Endothelial cell of hepatic sinusoid (primary cell): Measurements from ENCODE around the gene FXYD2.
"Not testable (repeated sequence)": the region's sequence is repeated elsewhere in the genome, so short reads cannot be mapped to it uniquely, and the experiment has no call there.

Experiments used
- in situ Hi-C: cut with HindIII; loops from 2 replicates; pipeline ENCODE4 v1.10.0; 2017; ENCODE audit warnings: low sequenced_read_pairs

The FXYD2 gene

DNA sequence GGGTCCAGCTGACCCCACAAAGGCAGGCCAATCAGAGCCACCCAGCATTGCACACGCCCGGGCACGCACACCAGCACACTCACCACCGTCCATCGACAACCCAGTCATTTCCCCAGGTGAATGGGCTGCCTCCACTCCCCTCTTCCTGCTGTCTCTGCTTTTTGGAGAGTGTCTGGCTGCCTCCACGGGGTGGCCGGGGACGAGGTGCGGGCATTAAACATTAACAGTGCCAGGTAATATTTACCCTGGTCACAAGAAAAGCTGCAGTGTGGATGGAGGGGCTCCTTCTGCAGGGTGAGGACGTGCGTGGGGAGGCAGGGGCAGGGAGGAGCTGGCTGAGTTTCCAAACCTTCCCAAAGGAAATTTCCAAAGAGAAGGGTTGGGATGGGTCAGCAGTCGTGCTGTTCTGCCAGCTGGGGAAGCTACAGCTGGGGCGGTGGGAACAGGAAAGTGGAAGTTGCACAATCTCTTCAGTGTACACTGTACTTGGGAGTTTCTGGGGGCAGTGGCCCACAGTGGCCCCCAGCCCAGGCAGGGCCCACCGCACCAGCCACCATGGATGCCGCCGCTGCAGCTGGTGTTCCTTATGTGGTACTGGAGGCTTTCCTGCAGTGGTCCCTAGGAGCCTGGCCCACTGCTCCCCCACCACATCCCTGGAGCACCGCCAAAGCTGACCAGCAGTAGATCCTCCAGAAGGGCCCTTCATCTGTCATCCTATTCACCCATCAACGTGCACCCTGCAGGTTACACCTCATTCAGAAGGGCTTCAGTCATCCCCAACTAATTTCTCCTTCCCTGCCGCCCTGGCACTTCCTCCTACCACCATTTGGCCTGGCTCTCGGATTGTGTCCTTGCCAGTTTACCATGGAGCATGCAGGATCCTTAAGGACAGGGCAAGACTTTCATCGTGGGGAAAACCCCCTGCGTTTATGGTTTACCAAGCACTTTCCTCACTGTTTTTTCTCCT lies at the start of gene FXYD2:
Gene FXYD2 (minus strand): TSS at position 174 of the 967 bp plus-strand sequence. CDS start 66 bp downstream, at position 108.
- in situ Hi-C loops: no loop called here

DNA sequence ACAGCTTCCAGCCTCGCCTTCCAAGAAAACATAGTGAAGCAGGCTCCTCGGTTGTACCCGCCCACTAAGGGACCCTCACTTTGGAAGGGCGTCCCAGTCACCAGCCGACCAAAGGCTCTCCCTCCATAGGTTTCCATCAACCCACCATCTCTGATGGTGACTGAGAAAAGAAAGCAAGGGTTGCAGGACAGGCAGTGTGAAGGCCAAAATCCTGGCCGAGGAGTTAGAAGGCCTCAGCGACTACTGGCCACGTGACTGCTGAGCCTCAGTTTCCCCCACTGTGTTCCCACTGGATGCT lies 49.2 kb upstream of the FXYD2 start:
- in situ Hi-C loops: no loop called here

DNA sequence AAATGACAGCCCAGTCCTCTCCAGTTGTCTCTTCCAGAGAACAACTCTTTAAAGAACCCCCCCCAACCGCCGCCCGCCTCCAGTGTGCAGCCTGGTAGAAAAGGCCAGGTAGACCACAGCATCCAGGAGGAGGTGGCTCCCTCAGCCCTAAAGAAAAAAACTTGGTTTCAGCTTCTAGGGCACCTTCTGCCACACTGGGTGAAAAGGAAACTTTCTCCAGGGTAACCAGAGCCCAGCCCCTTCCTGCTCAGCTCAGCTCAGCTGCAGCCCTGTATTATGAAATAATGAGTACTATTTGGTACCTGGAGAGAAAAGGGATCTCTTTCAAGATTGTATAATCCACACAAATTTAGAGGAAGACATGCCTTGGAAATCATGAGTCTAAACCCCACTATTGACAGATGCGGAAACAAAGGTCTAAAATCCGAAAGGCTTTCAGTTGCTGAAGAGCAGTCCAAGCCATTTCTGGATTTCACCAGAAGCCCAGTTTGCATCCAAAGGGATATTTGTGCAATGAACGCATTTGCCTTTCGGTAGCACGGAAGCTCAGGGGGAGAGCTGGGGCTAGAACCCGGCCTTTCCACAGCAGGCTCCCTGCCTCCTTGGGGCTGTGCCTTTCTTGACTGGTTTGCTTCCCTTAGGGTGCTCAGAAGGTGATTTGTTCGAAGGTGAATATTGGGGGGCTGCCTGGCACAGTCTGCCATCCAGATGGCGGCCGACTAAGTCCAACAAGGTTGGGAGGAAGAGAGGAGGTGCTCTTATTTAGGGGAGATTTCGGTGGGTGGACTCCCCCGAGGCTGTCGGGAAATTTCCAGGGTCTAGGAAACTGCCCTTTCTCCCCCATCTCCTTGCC lies 48.7 kb upstream of the FXYD2 start:
- in situ Hi-C loops: no loop called here

DNA sequence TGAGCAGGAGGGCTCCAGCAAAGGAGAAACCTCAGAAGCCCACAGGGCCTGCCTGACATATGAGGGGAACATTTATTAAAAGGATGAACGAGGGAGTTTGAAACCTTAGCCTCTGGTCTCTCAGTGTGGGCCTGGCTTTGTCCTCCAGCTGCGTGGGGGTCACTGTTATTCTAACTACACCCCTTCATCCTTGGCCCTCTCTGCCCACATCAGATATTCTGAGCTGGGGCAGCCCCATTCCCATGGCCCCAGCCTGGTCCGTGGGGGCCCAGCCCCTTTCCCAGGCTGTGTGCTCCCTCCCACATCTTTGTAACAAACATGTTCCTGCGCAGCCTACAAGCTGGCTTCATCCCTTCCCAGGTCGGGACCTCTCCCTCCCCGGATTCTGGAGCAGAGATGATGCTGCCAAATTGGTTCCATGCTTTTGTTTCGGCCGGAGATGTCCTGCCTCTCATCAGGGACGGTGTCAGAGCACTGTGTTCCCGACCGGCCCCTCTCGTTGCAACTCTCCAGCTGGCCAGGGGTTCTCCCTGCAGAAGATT lies 47.9 kb upstream of the FXYD2 start:
- in situ Hi-C loops: no loop called here

DNA sequence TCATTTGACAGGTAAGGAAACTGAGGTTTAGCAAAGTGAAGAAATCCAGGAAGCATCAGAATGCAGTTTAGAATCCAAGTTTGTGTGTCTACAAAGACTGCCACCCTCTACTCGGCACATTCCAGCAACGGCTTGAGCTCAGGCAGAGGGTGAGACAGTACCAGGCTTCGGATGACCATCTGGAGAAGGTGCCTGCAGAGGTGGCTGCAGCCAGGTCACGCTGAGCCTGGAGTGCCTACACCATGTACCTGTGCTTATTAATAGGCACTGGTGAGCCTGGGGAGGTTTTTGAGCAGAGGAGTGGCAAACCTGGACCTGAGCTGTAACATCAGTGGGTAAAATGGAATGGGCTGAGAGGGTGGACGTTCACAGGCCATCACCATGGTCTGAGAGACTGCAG lies 47.2 kb upstream of the FXYD2 start:
- in situ Hi-C loops: no loop called here

DNA sequence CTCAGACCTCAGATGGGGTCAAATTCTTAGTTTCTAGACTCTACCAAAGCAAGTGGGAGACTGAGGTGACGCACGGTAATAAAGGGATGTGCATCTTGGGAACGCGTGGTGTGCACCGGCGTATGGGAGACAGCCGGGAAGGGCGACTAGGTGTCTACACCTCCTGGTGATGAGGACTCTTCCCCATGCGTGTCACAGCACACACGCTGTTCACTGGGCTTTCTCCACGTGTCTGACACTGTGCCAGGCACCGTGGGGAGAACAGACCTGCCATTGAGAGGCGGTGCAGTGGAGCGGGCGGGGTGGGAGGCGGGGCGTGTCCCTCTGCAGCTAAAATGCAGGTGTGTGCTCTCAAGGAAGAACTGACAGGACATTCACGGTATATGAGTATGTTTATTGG lies 46.6 kb upstream of the FXYD2 start:
- in situ Hi-C loops: no loop called here

DNA sequence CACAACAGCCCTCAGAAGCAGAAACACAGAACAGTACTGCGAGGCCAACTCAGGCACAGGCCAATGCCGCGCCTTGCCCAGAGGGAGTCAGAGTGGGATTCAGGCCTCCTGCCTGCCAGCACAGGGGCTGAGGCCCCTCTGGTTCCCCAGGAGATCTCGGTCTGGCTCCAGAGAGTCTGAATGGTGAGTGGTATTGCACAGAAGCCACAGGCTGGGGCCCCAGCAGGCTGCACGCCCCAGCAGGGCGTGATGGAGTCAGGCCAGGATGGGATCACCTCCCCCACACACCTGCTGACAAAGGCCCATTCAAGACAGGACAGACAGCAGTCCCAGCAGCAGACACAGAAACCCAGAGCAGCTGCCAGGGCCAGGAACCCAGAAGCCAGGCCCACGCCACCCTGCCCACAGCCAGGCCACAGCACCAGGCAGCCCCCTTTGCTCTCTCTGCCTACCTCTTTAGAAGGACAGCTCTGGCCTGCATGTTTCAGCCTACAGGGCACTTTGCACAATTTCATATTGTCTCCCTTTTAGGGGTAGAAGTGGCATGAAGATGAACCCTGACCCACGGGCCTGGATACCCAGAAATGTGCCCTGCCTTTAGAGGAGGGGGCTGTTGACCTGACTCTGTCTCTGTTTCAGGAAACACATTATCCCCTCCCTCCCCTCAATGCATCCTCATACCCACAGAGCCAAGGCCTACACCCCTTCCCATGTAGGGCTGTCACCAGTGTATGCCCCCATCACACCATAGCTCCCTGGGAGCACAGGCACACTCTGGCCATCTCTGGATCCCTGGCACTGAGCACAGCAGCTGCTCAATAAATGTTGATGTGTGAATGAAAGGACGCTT lies 45.8 kb upstream of the FXYD2 start:
- in situ Hi-C loops: no loop called here

DNA sequence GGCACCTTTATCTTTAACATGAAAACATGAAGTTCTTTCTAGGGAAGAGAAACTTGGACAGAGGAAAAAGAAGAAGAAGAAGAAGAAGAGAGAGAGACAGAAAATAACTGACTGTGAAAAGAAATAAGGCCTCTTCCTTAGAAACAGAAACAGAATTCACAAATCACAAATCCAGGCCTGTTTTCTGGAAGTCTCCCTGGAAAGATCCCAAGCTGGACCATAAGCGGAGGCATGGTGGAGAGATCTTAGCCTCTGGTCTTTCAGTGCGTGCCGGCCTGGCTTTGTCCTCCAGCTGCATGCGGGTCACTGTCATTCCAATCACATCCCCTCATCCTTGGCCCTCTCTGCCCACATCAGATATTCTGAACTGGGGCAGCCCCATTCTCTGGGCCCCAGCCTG lies 45.1 kb upstream of the FXYD2 start:
- in situ Hi-C loops: no loop called here

DNA sequence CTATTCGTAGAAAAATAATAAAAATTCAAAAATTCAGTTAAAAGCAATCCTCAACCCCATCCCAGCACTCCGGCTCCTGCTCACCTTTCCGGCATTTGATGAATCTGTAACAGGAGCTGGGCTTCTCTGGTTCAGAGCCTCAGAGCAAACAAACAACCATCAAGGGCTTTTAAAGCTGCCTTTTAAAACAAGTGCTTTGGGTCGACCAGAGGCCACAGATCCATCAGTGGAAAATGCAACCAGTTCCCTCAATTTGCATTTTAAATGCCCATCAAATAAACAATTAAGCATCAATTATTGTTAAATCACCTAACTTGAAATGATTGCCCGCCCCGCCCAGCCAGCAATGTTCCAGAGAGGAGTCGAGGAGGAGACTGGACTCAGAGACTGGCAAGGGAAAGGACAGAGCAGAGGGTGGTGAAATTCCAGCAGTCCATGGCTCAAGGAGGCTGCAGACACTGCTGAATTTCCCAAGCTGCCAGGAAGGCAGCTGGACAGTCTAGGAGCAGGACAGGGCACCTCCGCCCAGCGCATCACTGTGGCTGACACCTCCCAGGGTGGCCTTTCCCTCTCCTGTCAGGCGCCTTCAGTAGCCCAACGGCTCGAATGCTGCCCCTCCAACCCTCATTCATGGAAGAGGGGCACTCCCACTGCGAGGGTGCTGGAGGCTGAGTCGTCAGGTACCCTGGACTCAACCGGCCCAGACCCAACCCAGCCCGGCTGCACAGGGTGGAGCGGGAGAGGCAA lies 44.4 kb upstream of the FXYD2 start:
- in situ Hi-C loops: no loop called here

DNA sequence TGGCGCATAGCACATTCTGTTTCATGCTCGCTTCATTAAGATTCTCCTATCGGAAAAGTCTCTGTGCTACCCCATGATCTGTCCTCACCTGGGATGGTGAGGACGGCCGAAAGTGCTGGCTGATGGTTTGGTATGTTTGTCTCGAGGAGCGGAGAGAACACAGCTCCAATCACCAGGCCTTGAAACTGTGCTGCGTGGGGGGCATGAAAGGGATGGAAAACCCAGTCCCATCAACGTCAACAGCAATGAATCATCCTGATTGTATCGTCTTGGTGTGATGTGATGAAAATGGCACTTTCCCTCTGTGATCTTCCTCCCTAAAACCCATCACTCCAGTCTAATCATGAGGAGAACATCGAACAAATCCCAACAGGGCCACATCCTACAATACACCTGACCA lies 43.5 kb upstream of the FXYD2 start:
- in situ Hi-C loops: no loop called here

DNA sequence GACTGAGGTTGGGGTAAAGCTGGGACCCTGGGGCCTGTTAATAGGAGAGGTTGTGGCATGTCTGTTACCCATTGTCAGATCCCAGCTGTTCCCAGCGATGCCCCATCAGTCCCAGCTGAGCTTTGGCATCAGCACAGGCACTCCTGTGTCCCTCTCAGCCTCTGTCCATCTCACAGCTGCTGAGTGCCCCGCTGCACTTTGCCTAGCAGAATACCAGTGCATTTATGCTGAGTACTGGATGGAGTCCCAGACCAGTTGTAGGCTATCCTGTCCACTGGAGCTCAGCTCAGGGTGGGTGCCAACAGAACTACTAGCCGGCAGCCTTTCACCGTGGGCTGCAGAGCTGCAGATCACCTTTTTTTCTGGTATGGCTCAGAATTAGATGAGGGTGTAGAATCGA lies 42.0 kb upstream of the FXYD2 start:
- in situ Hi-C loops: no loop called here

DNA sequence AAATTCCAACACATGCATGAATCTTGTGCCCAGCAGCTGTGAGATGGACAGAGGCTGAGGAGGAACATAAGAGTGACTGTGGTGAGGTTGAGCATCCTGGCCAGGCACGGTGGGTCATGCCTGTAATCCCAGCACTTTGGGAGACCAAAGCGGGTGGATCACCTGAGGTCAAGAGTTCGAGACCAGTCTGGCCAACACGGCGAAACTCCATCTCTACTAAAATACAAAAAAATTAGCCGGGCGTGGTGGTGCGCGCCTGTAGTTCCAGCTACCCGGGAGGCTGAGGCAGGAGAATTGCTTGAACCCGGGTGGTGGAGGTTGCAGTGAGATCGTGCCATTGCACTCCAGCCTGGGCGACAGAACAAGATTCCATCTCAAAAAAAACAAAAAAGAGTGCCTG lies 41.0 kb upstream of the FXYD2 start:
- in situ Hi-C loops: not testable (repeated sequence)

DNA sequence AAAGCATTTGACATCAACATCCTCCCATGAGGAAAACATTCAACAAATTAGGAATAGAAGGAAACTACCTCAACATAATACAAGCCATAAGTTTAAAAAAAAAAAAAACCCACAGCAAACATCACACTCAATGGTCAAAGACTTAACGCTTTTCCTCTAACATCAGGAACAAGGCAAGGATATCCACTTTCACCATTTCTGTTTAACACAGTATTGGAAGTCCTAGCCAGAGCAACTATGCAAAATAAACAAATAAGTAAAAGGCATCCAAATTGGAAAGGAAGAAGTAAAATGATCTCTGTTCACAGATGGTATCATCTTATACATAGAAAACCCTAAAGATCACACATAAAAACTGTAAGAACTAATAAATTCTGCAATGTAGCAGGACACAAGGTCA lies 38.8 kb upstream of the FXYD2 start:
- in situ Hi-C loops: loop anchor here (5.0 kb wide), 1 partner anchor 84 kb away; no protein-coding TSS in a partner anchor

DNA sequence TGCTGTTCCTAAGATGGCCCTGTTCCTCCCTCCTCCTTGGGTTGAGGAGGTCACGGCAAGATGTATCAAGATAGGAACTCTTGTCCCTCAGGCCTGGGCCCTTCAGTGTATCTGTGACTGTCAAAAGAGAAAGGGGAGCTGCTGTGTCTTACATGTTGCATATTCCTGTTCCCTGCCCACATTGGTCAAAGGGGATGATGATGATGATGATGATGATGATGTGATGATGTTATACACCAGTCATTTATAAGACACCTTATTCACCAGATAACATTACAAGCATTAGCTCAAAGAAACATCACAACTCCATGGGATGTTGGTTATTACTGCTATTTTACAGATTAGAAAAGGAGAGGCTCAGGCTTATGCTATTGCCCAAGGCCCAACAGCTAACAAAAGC lies 38.2 kb upstream of the FXYD2 start:
- in situ Hi-C loops: loop anchor here (5.0 kb wide), 1 partner anchor 85 kb away; no protein-coding TSS in a partner anchor

DNA sequence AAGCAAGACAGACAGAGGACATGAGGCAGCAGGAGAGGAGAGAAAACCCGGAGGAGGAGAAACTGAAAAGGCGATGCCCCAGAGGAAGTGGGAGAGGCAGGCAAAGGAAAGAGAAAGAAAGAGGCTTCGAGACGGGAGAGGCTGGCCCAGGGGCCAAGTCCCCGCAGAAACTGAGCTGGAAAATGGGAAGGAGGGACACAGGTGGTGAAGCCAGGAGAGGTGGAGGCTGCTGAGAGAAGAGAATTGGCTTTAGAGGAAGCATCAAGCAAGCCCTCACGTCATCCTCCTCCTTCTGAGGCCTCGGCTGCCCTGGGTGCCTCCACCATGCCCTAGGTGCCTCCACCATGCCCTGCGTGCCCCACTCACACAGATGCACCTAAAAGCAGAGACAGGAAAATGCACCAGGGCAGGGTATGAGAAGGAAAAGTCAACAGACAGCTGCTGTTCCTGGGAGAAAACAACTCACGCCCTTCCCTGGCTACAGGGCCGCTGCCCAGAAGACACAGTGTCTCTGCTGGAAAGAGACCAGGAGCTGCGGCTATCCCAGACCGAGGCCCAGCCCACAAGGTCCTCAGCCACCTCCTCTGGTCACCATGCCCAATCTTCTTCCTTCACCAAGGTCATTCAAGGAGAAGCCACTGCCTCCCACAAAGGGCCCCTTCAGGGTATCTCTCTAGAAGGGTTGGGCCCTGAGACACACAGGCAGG lies 37.6 kb upstream of the FXYD2 start:
- in situ Hi-C loops: loop anchor here (5.0 kb wide), 1 partner anchor 85 kb away; no protein-coding TSS in a partner anchor

DNA sequence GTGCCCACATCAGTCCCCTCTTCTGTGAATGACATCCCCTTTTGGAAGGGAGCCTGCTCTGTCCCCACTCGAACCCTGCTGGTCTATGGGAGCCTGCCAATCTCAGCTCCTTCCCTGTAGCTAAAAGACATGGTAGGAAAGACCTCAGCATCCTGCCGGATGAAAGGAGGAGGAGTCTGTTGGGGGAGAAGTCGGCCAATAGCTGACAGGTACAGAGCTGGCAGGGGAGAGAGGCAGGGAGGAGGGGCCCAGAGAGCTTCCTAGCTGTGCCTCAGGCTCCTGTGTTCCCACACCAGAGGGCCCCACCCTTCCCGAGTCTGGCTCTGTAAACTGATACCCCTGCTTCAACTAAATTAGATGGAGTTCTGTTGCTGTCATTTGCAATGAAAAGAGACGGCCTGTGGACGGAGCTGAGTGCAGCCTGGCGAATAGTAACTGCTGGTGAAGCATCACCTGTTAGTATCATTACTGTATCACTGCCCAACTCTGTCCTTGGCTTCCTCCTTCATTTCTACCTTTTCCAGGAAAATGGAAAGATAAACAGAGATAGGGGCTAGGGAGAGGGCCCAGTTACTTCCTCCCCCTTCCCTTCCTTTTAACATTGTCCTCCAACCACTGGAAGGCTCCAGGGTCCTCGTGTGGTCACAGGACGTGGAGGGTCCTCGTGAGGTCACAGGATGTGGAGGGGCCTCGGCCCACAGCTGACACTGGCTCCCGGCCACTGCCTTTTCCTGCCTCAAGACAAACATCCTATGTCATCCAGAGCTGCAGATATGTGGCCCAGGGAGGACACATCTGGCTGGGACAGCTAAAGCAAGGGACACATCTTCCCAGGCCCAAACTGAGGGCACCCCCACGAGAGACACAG lies 36.8 kb upstream of the FXYD2 start:
- in situ Hi-C loops: loop anchor here (5.0 kb wide), 1 partner anchor 86 kb away; no protein-coding TSS in a partner anchor

DNA sequence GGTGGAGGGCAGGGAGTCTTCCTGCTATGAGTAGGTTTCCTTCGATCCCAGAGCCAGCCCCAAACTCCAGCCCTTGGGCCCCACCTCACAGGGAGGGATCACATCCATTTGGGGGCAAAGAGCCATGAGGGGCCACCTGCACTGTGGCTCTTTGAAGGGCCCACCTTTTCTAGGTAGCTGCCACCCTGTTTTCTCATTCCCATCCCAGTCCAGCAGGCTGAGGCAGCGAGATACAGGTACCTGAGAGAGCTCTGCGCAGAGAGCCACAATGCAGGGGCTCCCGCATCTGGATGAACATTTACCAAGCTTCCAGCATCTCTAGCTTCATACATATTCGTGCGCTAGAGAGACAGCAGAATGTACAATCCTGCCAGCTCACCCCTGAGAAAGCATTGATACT lies 35.6 kb upstream of the FXYD2 start:
- in situ Hi-C loops: loop anchor here (5.0 kb wide), 1 partner anchor 87 kb away; no protein-coding TSS in a partner anchor

DNA sequence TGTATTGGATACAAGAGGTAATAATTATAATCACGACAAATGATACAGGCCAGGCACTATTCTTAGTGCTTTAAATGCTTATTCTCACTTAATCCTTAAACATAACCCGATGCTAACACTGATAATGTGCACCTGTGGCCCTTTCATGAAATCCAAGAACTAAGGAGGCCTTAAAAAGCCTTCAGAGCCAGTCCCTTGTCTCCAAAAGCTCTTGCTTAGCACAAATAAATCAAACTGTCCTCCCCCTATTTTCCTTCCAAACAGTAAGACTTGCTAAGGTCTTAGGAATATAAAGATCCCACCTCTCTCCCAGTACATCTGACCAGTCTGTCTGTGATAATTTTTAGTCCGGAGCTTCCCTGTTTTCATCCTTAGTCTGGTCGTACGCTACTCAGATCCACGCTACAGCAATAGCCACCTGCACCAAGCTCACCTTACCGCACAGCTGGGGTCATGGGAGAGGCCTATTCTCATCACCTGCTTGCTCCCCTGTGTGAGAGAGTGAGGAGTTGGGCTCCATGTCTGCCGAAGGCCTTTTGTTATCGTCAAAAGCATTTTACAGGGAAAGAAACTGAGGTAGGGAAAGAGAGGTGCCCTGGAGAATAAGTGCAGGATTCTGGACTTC lies 35.1 kb upstream of the FXYD2 start:
- in situ Hi-C loops: loop anchor here (5.0 kb wide), 1 partner anchor 88 kb away; no protein-coding TSS in a partner anchor
